ENCODE data around the gene CAB39L. TPM values are rescaled to one million over a fixed set of nuclear protein-coding genes. Genes with fewer than 3 reads are reported as not detected.

Gene CAB39L
- polyA plus RNA-seq, 2 donors = 9.8 to 15.9 TPM

GRCh38 chr13:49428041-49428763 lies 15.7 kb downstream of the CAB39L start:
- no peaks in the 10 kb centered on the region for H3K27me3 ChIP-seq (ENCODE audit: control insufficient read depth in 1 of 2, insufficient read depth in 2 of 2, low read length in 2 of 2)
- no peak overlapping the region for H3K27ac ChIP-seq (ENCODE audit: low read depth in 2 of 2, low read length in 1 of 2)
- H3K4me1 ChIP-seq (ENCODE audit: control insufficient read depth in 2 of 2, insufficient read depth in 2 of 2, low read length in 1 of 2) = no peaks in the 10 kb centered on the region
- no peaks in the 10 kb centered on the region for H3K9me3 ChIP-seq (ENCODE audit: control insufficient read depth in 2 of 2, insufficient read depth in 1 of 2, low read depth in 1 of 2, low read length in 1 of 2)
- peaks cover 0 to 5% of the 10 kb centered on the region in 2 donors for H3K36me3 ChIP-seq (ENCODE audit: control insufficient read depth in 2 of 2, insufficient read depth in 2 of 2, low read length in 1 of 2)
- 95 to 96% methylated on average over 2 of the region's 2 CpGs for whole genome bisulfite sequencing, 2 donors
- no peak overlapping the region for H3K4me3 ChIP-seq (ENCODE audit: low read depth in 1 of 2, low read length in 2 of 2)

- H3K36me3 ChIP-seq (ENCODE audit: control insufficient read depth in 2 of 2, insufficient read depth in 2 of 2, low read length in 1 of 2) = peaks cover 0 to 3% of the 10 kb centered on the region in 2 donors
- no peak overlapping the region for H3K27ac ChIP-seq (ENCODE audit: low read depth in 2 of 2, low read length in 1 of 2)
- H3K9me3 ChIP-seq (ENCODE audit: control insufficient read depth in 2 of 2, insufficient read depth in 1 of 2, low read depth in 1 of 2, low read length in 1 of 2) = no peaks in the 10 kb centered on the region
- no peaks in the 10 kb centered on the region for H3K4me1 ChIP-seq (ENCODE audit: control insufficient read depth in 2 of 2, insufficient read depth in 2 of 2, low read length in 1 of 2)
- H3K4me3 ChIP-seq (ENCODE audit: low read depth in 1 of 2, low read length in 2 of 2) = no peak overlapping the region
- 78 to 84% methylated on average over 7 of the region's 7 CpGs for WGBS, 2 donors
- H3K27me3 ChIP-seq (ENCODE audit: control insufficient read depth in 1 of 2, insufficient read depth in 2 of 2, low read length in 2 of 2) = no peaks in the 10 kb centered on the region
Observed at GRCh38 chr13:49424011-49424560, 19.8 kb downstream of the CAB39L start.

DNA sequence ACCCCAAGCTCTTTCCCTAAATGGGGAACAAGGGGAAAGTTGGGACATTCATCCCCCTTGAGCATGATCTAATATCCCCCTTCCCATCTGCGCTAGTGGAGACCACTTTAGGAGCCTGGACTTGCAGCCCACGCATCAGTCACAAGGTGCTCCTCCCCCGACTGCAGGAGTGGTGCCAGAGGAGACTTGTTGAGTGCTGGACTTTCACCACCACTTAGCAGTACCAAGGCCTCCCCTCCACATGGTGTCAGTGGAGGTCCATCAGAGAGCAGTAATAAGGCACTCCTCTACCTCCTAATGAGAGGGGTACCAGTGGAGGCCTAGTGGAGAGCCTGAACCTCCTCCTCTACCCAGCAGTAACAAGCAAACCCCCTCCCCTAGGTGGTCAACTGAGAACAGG lies 22.5 kb downstream of the CAB39L start:
- H3K27ac ChIP-seq (ENCODE audit: low read depth in 2 of 2, low read length in 1 of 2) = no peak overlapping the region

DNA sequence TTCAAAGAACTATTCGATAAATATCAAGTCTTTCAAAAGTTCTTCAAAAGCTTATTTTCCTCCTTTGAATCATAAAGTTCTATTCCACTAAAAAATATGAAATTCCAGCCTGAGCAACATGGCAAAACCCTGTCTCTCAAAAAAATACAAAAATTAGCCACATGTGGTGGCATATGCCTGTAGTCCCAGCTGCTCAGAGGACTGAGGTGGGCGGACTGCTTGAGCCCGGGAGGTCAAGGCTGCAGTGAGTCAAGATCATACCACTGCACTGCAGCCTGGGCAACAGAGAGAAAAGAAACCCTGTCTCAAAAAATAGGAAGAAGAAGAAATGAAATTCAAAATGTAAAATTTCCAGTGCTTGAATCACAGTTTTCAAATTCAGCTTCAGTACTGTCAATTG lies 24.6 kb downstream of the CAB39L start:
- 85 to 90% methylated on average over 3 of the region's 3 CpGs for WGBS, 2 donors
- H3K27me3 ChIP-seq (ENCODE audit: control insufficient read depth in 1 of 2, insufficient read depth in 2 of 2, low read length in 2 of 2) = no peaks in the 10 kb centered on the region

More for the DNA sequence above, 22.5 kb downstream of the CAB39L start:
- 93% methylated on average over 3 of the region's 3 CpGs for WGBS, 2 donors
- H3K4me1 ChIP-seq (ENCODE audit: control insufficient read depth in 2 of 2, insufficient read depth in 2 of 2, low read length in 1 of 2) = no peaks in the 10 kb centered on the region
- H3K27me3 ChIP-seq (ENCODE audit: control insufficient read depth in 1 of 2, insufficient read depth in 2 of 2, low read length in 2 of 2) = no peaks in the 10 kb centered on the region
- no peaks in the 10 kb centered on the region for H3K36me3 ChIP-seq (ENCODE audit: control insufficient read depth in 2 of 2, insufficient read depth in 2 of 2, low read length in 1 of 2)
- no peak overlapping the region for H3K4me3 ChIP-seq (ENCODE audit: low read depth in 1 of 2, low read length in 2 of 2)
- no peaks in the 10 kb centered on the region for H3K9me3 ChIP-seq (ENCODE audit: control insufficient read depth in 2 of 2, insufficient read depth in 1 of 2, low read depth in 1 of 2, low read length in 1 of 2)

GRCh38 chr13:49418206-49418605 lies 25.7 kb downstream of the CAB39L start:
- WGBS, 2 donors = 87 to 89% methylated on average over 1 of the region's 1 CpG
- Histone ChIP-seq H3K9me3 (ENCODE audit: control insufficient read depth in 2 of 2, insufficient read depth in 1 of 2, low read depth in 1 of 2, low read length in 1 of 2) (no peaks in the 10 kb centered on the region), H3K4me3 (ENCODE audit: low read depth in 1 of 2, low read length in 2 of 2) (no peak overlapping the region), H3K27ac (ENCODE audit: low read depth in 2 of 2, low read length in 1 of 2) (no peak overlapping the region), H3K27me3 (ENCODE audit: control insufficient read depth in 1 of 2, insufficient read depth in 2 of 2, low read length in 2 of 2) (no peaks in the 10 kb centered on the region), H3K36me3 (ENCODE audit: control insufficient read depth in 2 of 2, insufficient read depth in 2 of 2, low read length in 1 of 2) (no peaks in the 10 kb centered on the region), H3K4me1 (ENCODE audit: control insufficient read depth in 2 of 2, insufficient read depth in 2 of 2, low read length in 1 of 2) (no peaks in the 10 kb centered on the region)

More for the DNA sequence above, 24.6 kb downstream of the CAB39L start:
- Histone ChIP-seq H3K4me3 (ENCODE audit: low read depth in 1 of 2, low read length in 2 of 2) (no peak overlapping the region), H3K36me3 (ENCODE audit: control insufficient read depth in 2 of 2, insufficient read depth in 2 of 2, low read length in 1 of 2) (no peaks in the 10 kb centered on the region), H3K9me3 (ENCODE audit: control insufficient read depth in 2 of 2, insufficient read depth in 1 of 2, low read depth in 1 of 2, low read length in 1 of 2) (no peaks in the 10 kb centered on the region), H3K27ac (ENCODE audit: low read depth in 2 of 2, low read length in 1 of 2) (no peak overlapping the region), H3K4me1 (ENCODE audit: control insufficient read depth in 2 of 2, insufficient read depth in 2 of 2, low read length in 1 of 2) (no peaks in the 10 kb centered on the region)

DNA sequence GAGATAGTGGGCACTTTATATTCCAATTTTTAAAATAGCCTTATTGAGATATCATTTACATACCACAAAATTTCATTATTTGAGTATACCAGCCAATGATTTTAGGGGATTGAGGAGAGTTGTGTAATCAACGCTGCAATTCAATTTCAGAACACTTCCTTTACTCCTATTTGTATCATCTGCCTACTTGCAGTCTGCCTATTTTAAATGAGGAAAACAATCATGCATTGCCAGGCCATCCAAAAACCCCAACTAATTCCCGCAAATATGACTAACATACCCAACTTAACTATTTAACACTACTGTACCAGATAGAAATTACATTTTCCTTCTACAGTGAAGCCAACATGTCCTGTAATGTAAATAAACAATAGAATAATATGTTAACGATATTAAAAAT lies 26.7 kb downstream of the CAB39L start:
- Histone ChIP-seq H3K4me3 (ENCODE audit: low read depth in 1 of 2, low read length in 2 of 2) (no peak overlapping the region), H3K4me1 (ENCODE audit: control insufficient read depth in 2 of 2, insufficient read depth in 2 of 2, low read length in 1 of 2) (no peaks in the 10 kb centered on the region), H3K27me3 (ENCODE audit: control insufficient read depth in 1 of 2, insufficient read depth in 2 of 2, low read length in 2 of 2) (no peaks in the 10 kb centered on the region), H3K27ac (ENCODE audit: low read depth in 2 of 2, low read length in 1 of 2) (no peak overlapping the region), H3K36me3 (ENCODE audit: control insufficient read depth in 2 of 2, insufficient read depth in 2 of 2, low read length in 1 of 2) (no peaks in the 10 kb centered on the region), H3K9me3 (ENCODE audit: control insufficient read depth in 2 of 2, insufficient read depth in 1 of 2, low read depth in 1 of 2, low read length in 1 of 2) (no peaks in the 10 kb centered on the region)
- 86 to 90% methylated on average over 3 of the region's 3 CpGs for WGBS, 2 donors

- no peak overlapping the region for H3K27ac ChIP-seq (ENCODE audit: low read depth in 2 of 2, low read length in 1 of 2)
- no peaks in the 10 kb centered on the region for H3K9me3 ChIP-seq (ENCODE audit: control insufficient read depth in 2 of 2, insufficient read depth in 1 of 2, low read depth in 1 of 2, low read length in 1 of 2)
- no peaks in the 10 kb centered on the region for H3K27me3 ChIP-seq (ENCODE audit: control insufficient read depth in 1 of 2, insufficient read depth in 2 of 2, low read length in 2 of 2)
- 78 to 92% methylated on average over 2 of the region's 2 CpGs for WGBS, 2 donors
- no peaks in the 10 kb centered on the region for H3K4me1 ChIP-seq (ENCODE audit: control insufficient read depth in 2 of 2, insufficient read depth in 2 of 2, low read length in 1 of 2)
- no peak overlapping the region for H3K4me3 ChIP-seq (ENCODE audit: low read depth in 1 of 2, low read length in 2 of 2)
- H3K36me3 ChIP-seq (ENCODE audit: control insufficient read depth in 2 of 2, insufficient read depth in 2 of 2, low read length in 1 of 2) = no peaks in the 10 kb centered on the region
Observed at GRCh38 chr13:49412749-49413148, 31.1 kb downstream of the CAB39L start.

GRCh38 chr13:49411353-49411752 lies 32.5 kb downstream of the CAB39L start:
- WGBS, 2 donors = 92 to 96% methylated on average over 5 of the region's 5 CpGs
- no peak overlapping the region for H3K4me3 ChIP-seq (ENCODE audit: low read depth in 1 of 2, low read length in 2 of 2)
- H3K9me3 ChIP-seq (ENCODE audit: control insufficient read depth in 2 of 2, insufficient read depth in 1 of 2, low read depth in 1 of 2, low read length in 1 of 2) = no peaks in the 10 kb centered on the region
- no peaks in the 10 kb centered on the region for H3K36me3 ChIP-seq (ENCODE audit: control insufficient read depth in 2 of 2, insufficient read depth in 2 of 2, low read length in 1 of 2)
- H3K27ac ChIP-seq (ENCODE audit: low read depth in 2 of 2, low read length in 1 of 2) = no peak overlapping the region
- H3K4me1 ChIP-seq (ENCODE audit: control insufficient read depth in 2 of 2, insufficient read depth in 2 of 2, low read length in 1 of 2) = no peaks in the 10 kb centered on the region
- no peaks in the 10 kb centered on the region for H3K27me3 ChIP-seq (ENCODE audit: control insufficient read depth in 1 of 2, insufficient read depth in 2 of 2, low read length in 2 of 2)

- Histone ChIP-seq H3K4me1 (ENCODE audit: control insufficient read depth in 2 of 2, insufficient read depth in 2 of 2, low read length in 1 of 2) (no peaks in the 10 kb centered on the region), H3K4me3 (ENCODE audit: low read depth in 1 of 2, low read length in 2 of 2) (no peak overlapping the region), H3K27me3 (ENCODE audit: control insufficient read depth in 1 of 2, insufficient read depth in 2 of 2, low read length in 2 of 2) (no peaks in the 10 kb centered on the region), H3K27ac (ENCODE audit: low read depth in 2 of 2, low read length in 1 of 2) (no peak overlapping the region), H3K9me3 (ENCODE audit: control insufficient read depth in 2 of 2, insufficient read depth in 1 of 2, low read depth in 1 of 2, low read length in 1 of 2) (no peaks in the 10 kb centered on the region), H3K36me3 (ENCODE audit: control insufficient read depth in 2 of 2, insufficient read depth in 2 of 2, low read length in 1 of 2) (no peaks in the 10 kb centered on the region)
Observed at GRCh38 chr13:49410477-49410876, 33.4 kb downstream of the CAB39L start.

GRCh38 chr13:49410006-49410405 lies 33.9 kb downstream of the CAB39L start:
- H3K36me3 ChIP-seq (ENCODE audit: control insufficient read depth in 2 of 2, insufficient read depth in 2 of 2, low read length in 1 of 2) = no peaks in the 10 kb centered on the region
- no peak overlapping the region for H3K27ac ChIP-seq (ENCODE audit: low read depth in 2 of 2, low read length in 1 of 2)
- no peaks in the 10 kb centered on the region for H3K9me3 ChIP-seq (ENCODE audit: control insufficient read depth in 2 of 2, insufficient read depth in 1 of 2, low read depth in 1 of 2, low read length in 1 of 2)
- H3K4me1 ChIP-seq (ENCODE audit: control insufficient read depth in 2 of 2, insufficient read depth in 2 of 2, low read length in 1 of 2) = no peaks in the 10 kb centered on the region
- no peaks in the 10 kb centered on the region for H3K27me3 ChIP-seq (ENCODE audit: control insufficient read depth in 1 of 2, insufficient read depth in 2 of 2, low read length in 2 of 2)
- 76 to 87% methylated on average over 4 of the region's 4 CpGs for WGBS, 2 donors
- no peak overlapping the region for H3K4me3 ChIP-seq (ENCODE audit: low read depth in 1 of 2, low read length in 2 of 2)
